ENCODE data around the gene RNF20. TPM values are rescaled to one million over a fixed set of nuclear protein-coding genes. Genes with fewer than 3 reads are reported as not detected.
"Not testable (repeated sequence)": the region's sequence is repeated elsewhere in the genome, so short reads cannot be mapped to it uniquely, and the experiment has no call there.

The RNF20 gene
- total and polyA plus RNA-seq, 2 of the 4 experiments (the other 2 are of a cell fraction), result 13.7 to 21.3 TPM

DNA sequence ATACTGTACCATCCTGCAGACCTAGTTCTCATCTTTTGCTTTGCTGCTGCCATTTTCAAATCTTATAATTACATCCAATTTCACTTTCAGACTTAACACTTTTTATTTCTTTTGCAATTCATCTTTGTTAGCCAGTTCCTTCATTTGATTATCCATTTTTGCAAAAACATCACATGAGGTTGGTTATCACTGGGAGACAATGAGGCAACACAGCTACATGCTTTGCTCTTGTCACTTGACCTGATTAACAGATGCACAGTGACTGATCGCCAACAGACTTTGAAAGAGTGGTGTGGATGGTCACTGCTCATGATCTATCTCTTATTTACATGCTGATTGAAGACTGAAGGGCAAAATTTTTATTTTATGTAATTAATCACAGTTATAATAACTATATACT lies 17.0 kb upstream of the RNF20 start:
- POLR2A ChIA-PET (ENCODE audit: unreplicated experiment), result no interaction called here
- intact Hi-C loops (cut with micrococcal nuclease), result no loop called here

DNA sequence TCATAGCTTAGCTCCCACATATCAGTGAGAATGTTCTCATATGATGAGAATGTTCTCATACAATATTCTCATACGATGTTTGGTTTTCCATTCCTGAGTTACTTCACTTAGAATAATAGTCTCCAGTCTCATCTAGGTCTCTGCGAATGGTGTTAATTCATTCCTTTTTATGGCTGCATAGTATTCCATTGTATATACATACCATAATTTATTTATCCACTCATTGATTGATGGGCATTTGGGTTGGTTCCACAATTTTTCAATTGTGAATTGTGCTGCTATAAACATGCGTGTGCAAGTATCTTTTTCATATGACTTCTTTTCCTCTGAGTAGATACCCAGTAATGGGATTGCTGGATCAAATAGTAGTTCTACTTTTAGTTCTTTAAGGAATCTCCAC lies 15.2 kb upstream of the RNF20 start:
- H3K79me1 ChIP-seq (ENCODE audit: low read depth in 1 of 2, low read length in 2 of 2); H3K4ac ChIP-seq (ENCODE audit: low read depth, low read length); H2BK120ac ChIP-seq (ENCODE audit: low read depth, low read length); H4K20me1 ChIP-seq (ENCODE audit: insufficient read depth, low read length); H3K56ac ChIP-seq (ENCODE audit: extremely low read depth, insufficient read depth, low read length); dilution Hi-C loops (cut with HindIII; ENCODE audit: low sequenced_read_pairs, unreplicated experiment); H4K8ac ChIP-seq (ENCODE audit: low read depth in 2 of 2, low read length in 2 of 2); H2AK5ac ChIP-seq (ENCODE audit: low read depth, low read length); H2AK9ac ChIP-seq (replicated peaks; ENCODE audit: low read depth, low read length, poor library complexity); in situ Hi-C loops (cut with MboI; ENCODE audit: low sequenced_read_pairs); H2AFZ ChIP-seq (replicated peaks; ENCODE audit: low read length, poor library complexity); BruUV-seq (replicated peaks); H3K27ac ChIP-seq (ENCODE audit: insufficient read depth, low read length); H2BK20ac ChIP-seq (ENCODE audit: low read depth, low read length); H3K9ac ChIP-seq (ENCODE audit: low read depth, low read length); H3K18ac ChIP-seq (ENCODE audit: low read depth, low read length); DNase-seq; H3K27me3 ChIP-seq (ENCODE audit: control insufficient read depth, insufficient read depth, low read length); H3K4me1 ChIP-seq (ENCODE audit: control insufficient read depth, insufficient read depth, low read length); POLR2A ChIA-PET (ENCODE audit: unreplicated experiment); H3K9me1 ChIP-seq (ENCODE audit: insufficient read depth, low read length); CTCF ChIA-PET; H3K9me3 ChIP-seq (ENCODE audit: control insufficient read depth, insufficient read depth, low read length); H3K4me3 ChIP-seq (ENCODE audit: insufficient read depth, low read depth, low read length); H4K5ac ChIP-seq (ENCODE audit: low read depth, low read length); H3K4me2 ChIP-seq (ENCODE audit: low read depth, low read length); intact Hi-C loops (cut with micrococcal nuclease); ATAC-seq (ENCODE audit: low read depth); H2BK5ac ChIP-seq (ENCODE audit: low read depth, low read length, poor library complexity, severe bottlenecking); H2BK15ac ChIP-seq (ENCODE audit: low read depth, low read length); H3K14ac ChIP-seq (replicated peaks; ENCODE audit: low read depth, low read length); H3K23ac ChIP-seq (ENCODE audit: low read depth, low read length); H3K36me3 ChIP-seq (ENCODE audit: control insufficient read depth, insufficient read depth, low read length); H4K91ac ChIP-seq (ENCODE audit: insufficient read depth, low read depth, low read length): not testable (repeated sequence)
- WGBS, 2 experiments (ENCODE audit: extremely low coverage in 2 of 2, insufficient read length in 1 of 2), result no CpG with 5 or more reads among the region's 3 CpGs

More for the DNA sequence above, 17.0 kb upstream of the RNF20 start:
- CTCF ChIA-PET, result no interaction called here
- no peak overlapping the region for H2AK5ac ChIP-seq (ENCODE audit: low read depth, low read length)
- no peaks in the 10 kb centered on the region for H3K36me3 ChIP-seq (ENCODE audit: control insufficient read depth, insufficient read depth, low read length)
- H4K91ac ChIP-seq (ENCODE audit: insufficient read depth, low read depth, low read length), result no peak overlapping the region
- H2AFZ ChIP-seq (replicated peaks; ENCODE audit: low read length, poor library complexity), result no peak overlapping the region
- no peak overlapping the region for H3K4me2 ChIP-seq (ENCODE audit: low read depth, low read length)
- no peak overlapping the region for H3K4ac ChIP-seq (ENCODE audit: low read depth, low read length)
- H3K14ac ChIP-seq (replicated peaks; ENCODE audit: low read depth, low read length), result no peak overlapping the region
- H4K5ac ChIP-seq (ENCODE audit: low read depth, low read length), result no peak overlapping the region
- DNase-seq (no peak), ATAC-seq (ENCODE audit: low read depth) (no peak)
- peaks cover 10% of the 10 kb centered on the region for H3K9me1 ChIP-seq (ENCODE audit: insufficient read depth, low read length)
- dilution Hi-C loops (cut with HindIII; ENCODE audit: low sequenced_read_pairs, unreplicated experiment) (no loop called here), in situ Hi-C loops (cut with MboI; ENCODE audit: low sequenced_read_pairs) (no loop called here)
- TF ChIP-seq CEBPB (IDR thresholded peaks at IDR 0.05; ENCODE audit: low read depth, low read length) (no peak), CHD1 (IDR thresholded peaks at IDR 0.05; ENCODE audit: low read depth, low read length) (no peak), MAFK (IDR thresholded peaks at IDR 0.05; ENCODE audit: low read depth, low read length) (no peak), RCOR1 (IDR thresholded peaks at IDR 0.05; ENCODE audit: insufficient replicate concordance, low read length) (no peak), MXI1 (IDR thresholded peaks at IDR 0.05; ENCODE audit: borderline replicate concordance, low read depth, low read length) (no peak), SMC3 (IDR thresholded peaks at IDR 0.05; ENCODE audit: low read depth, low read length) (no peak), MAZ (IDR thresholded peaks at IDR 0.05; ENCODE audit: borderline replicate concordance, low read depth, low read length) (no peak), RAD21 (IDR thresholded peaks at IDR 0.05; ENCODE audit: low read length) (no peak), RFX5 (IDR thresholded peaks at IDR 0.05; ENCODE audit: low read depth, low read length) (no peak), POLR2A (IDR thresholded peaks at IDR 0.05; ENCODE audit: low read depth, low read length) (no peak), BHLHE40 (IDR thresholded peaks at IDR 0.05; ENCODE audit: low read depth, low read length) (no peak)
- TF ChIP-seq, protein P1, sequence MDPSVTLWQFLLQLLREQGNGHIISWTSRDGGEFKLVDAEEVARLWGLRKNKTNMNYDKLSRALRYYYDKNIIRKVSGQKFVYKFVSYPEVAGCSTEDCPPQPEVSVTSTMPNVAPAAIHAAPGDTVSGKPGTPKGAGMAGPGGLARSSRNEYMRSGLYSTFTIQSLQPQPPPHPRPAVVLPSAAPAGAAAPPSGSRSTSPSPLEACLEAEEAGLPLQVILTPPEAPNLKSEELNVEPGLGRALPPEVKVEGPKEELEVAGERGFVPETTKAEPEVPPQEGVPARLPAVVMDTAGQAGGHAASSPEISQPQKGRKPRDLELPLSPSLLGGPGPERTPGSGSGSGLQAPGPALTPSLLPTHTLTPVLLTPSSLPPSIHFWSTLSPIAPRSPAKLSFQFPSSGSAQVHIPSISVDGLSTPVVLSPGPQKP (IDR thresholded peaks at IDR 0.05; ENCODE audit: borderline replicate concordance, low read depth, low read length), result no peak
- TF ChIP-seq, protein P2, sequence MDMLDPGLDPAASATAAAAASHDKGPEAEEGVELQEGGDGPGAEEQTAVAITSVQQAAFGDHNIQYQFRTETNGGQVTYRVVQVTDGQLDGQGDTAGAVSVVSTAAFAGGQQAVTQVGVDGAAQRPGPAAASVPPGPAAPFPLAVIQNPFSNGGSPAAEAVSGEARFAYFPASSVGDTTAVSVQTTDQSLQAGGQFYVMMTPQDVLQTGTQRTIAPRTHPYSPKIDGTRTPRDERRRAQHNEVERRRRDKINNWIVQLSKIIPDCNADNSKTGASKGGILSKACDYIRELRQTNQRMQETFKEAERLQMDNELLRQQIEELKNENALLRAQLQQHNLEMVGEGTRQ (IDR thresholded peaks at IDR 0.05; ENCODE audit: low read depth, low read length), result no peak
- no peak overlapping the region for H3K23ac ChIP-seq (ENCODE audit: low read depth, low read length)
- no TSS peak for BruUV-seq (replicated peaks)
- peaks cover 12% of the 10 kb centered on the region for H3K4me1 ChIP-seq (ENCODE audit: control insufficient read depth, insufficient read depth, low read length)
- H4K20me1 ChIP-seq (ENCODE audit: insufficient read depth, low read length), result no peaks in the 10 kb centered on the region; the same call in 1 of the 2 replicates
- no peak overlapping the region for H3K56ac ChIP-seq (ENCODE audit: extremely low read depth, insufficient read depth, low read length)
- no peak overlapping the region for H2BK5ac ChIP-seq (ENCODE audit: low read depth, low read length, poor library complexity, severe bottlenecking)
- H3K9ac ChIP-seq (ENCODE audit: low read depth, low read length), result no peak overlapping the region
- no peak overlapping the region for H4K8ac ChIP-seq (ENCODE audit: low read depth in 2 of 2, low read length in 2 of 2)
- H3K27ac ChIP-seq (ENCODE audit: insufficient read depth, low read length), result no peak overlapping the region
- no peaks in the 10 kb centered on the region for H3K27me3 ChIP-seq (ENCODE audit: control insufficient read depth, insufficient read depth, low read length)
- no peak overlapping the region for H2BK15ac ChIP-seq (ENCODE audit: low read depth, low read length)
- no peaks in the 10 kb centered on the region for H3K79me1 ChIP-seq (ENCODE audit: low read depth in 1 of 2, low read length in 2 of 2)
- H3K4me3 ChIP-seq (ENCODE audit: insufficient read depth, low read depth, low read length), result no peak overlapping the region
- no peaks in the 10 kb centered on the region for H3K9me3 ChIP-seq (ENCODE audit: control insufficient read depth, insufficient read depth, low read length)
- no peak overlapping the region for H2BK20ac ChIP-seq (ENCODE audit: low read depth, low read length)
- WGBS, 2 experiments (ENCODE audit: extremely low coverage in 2 of 2, insufficient read length in 1 of 2), result no CpG with 5 or more reads among the region's 1 CpG
- H2BK120ac ChIP-seq (ENCODE audit: low read depth, low read length), result no peak overlapping the region
- no peak overlapping the region for H3K18ac ChIP-seq (ENCODE audit: low read depth, low read length)
- H2AK9ac ChIP-seq (replicated peaks; ENCODE audit: low read depth, low read length, poor library complexity), result no peak overlapping the region

Data from IMR-90 (cell line).